Neural cell (in vitro differentiated cells): ENCODE results near the gene GALNT10. TPM values are rescaled to one million over a fixed set of nuclear protein-coding genes. Genes with fewer than 3 reads are reported as not detected.

Experiments used
- H2AFZ ChIP-seq: fragments of 200-600, 300-800 bp; sonication (generic), shearing (Covaris generic); 2 replicates; pipeline ENCODE4 v1.6.0; 2014; ENCODE audit warnings: low read depth, mild to moderate bottlenecking, antibody characterized with exemption, low read length, moderate library complexity
- H3F3A ChIP-seq: fragments of 200-600 bp; shearing (Covaris generic); 2 replicates; pipeline ENCODE4 v1.6.1; 2016; ENCODE audit warnings: mild to moderate bottlenecking, moderate library complexity, mixed read lengths, antibody characterized with exemption, low read length; ENCODE audit not compliant: insufficient read depth, poor library complexity, severe bottlenecking
- H3K27ac ChIP-seq: fragments of 200-600, 300-800 bp; sonication (generic), shearing (Covaris generic); 2 replicates; pipeline ENCODE4 v1.5.1; 2014; ENCODE audit warnings: mild to moderate bottlenecking, low read length, moderate library complexity
- H3K27me3 ChIP-seq: fragments of 300-800, 200-600 bp; sonication (generic), shearing (Covaris generic); 2 replicates; pipeline ENCODE4 v1.6.0; 2014; ENCODE audit warnings: mild to moderate bottlenecking, low read depth, low read length, moderate library complexity; ENCODE audit not compliant: insufficient read depth
- H3K36me3 ChIP-seq: fragments of 300-800, 200-600 bp; sonication (generic), shearing (Covaris generic); 2 replicates; pipeline ENCODE4 v1.5.1; 2014; ENCODE audit warnings: mild to moderate bottlenecking, antibody characterized with exemption, low read length, moderate library complexity; ENCODE audit not compliant: insufficient read depth
- H3K4me2 ChIP-seq: fragments of 300-800, 200-600 bp; sonication (generic), shearing (Covaris generic); 2 replicates; pipeline ENCODE4 v1.6.0; 2014; ENCODE audit warnings: mild to moderate bottlenecking, low read length
- H3K4me3 ChIP-seq: fragments of 300-800, 200-600 bp; sonication (generic), shearing (Covaris generic); 2 replicates; pipeline ENCODE4 v1.5.1; 2014; ENCODE audit warnings: mild to moderate bottlenecking, low read length, moderate library complexity
- H3K79me2 ChIP-seq: fragments of 200-600 bp; shearing (Covaris generic); replicated peaks from 2 replicates; pipeline ENCODE4 v1.6.0; 2014; ENCODE audit warnings: mild to moderate bottlenecking, low read length, moderate library complexity; ENCODE audit not compliant: insufficient read depth
- H3K9ac ChIP-seq: fragments of 300-800, 200-600 bp; sonication (generic), shearing (Covaris generic); 2 replicates; pipeline ENCODE4 v1.6.1; 2016; ENCODE audit warnings: mild to moderate bottlenecking, low read length, mixed read lengths
- H3K9me2 ChIP-seq: fragments of 200-600 bp; shearing (Covaris generic); 2 replicates; pipeline ENCODE4 v1.6.1; 2016; ENCODE audit warnings: mild to moderate bottlenecking, low read length, mixed read lengths; ENCODE audit not compliant: insufficient read depth
- H3K9me3 ChIP-seq: fragments of 200-600, 300-800 bp; sonication (generic), shearing (Covaris generic); 2 replicates; pipeline ENCODE4 v1.6.1; 2016; ENCODE audit warnings: mild to moderate bottlenecking, mixed run types, low read length, moderate library complexity, mixed read lengths
- H4K20me1 ChIP-seq: fragments of 200-600 bp; shearing (Covaris generic); 2 replicates; pipeline ENCODE4 v1.6.1; 2016; ENCODE audit warnings: mild to moderate bottlenecking, mixed run types; ENCODE audit not compliant: insufficient read depth
- CTCF ChIP-seq: fragments of 450-650 bp; IDR thresholded peaks from 2 replicates; pipeline ENCODE4 v1.5.1; 2014; ENCODE audit warnings: antibody characterized with exemption, mild to moderate bottlenecking, moderate library complexity; ENCODE audit not compliant: poor library complexity, severe bottlenecking
- EP300 ChIP-seq: fragments of 450-650 bp; conservative IDR thresholded peaks from 2 replicates; pipeline ENCODE4 v1.6.1; 2014; ENCODE audit warnings: antibody characterized with exemption, mild to moderate bottlenecking, moderate library complexity; ENCODE audit not compliant: poor library complexity, severe bottlenecking
- EZH2 ChIP-seq: fragments of 200-600, 300-800 bp; shearing (Covaris generic), sonication (generic); IDR thresholded peaks from 2 replicates; pipeline ENCODE4 v1.6.1; 2014; ENCODE audit warnings: antibody characterized with exemption, low read length, borderline replicate concordance, mild to moderate bottlenecking; ENCODE audit not compliant: insufficient read depth, poor library complexity, severe bottlenecking
- MXI1 ChIP-seq: fragments of 450-650 bp; conservative IDR thresholded peaks from 2 replicates; pipeline ENCODE4 v1.6.1; 2014; ENCODE audit warnings: antibody characterized with exemption, mild to moderate bottlenecking; ENCODE audit not compliant: poor library complexity, severe bottlenecking
- POLR2AphosphoS5 ChIP-seq: IDR thresholded peaks from 2 replicates; pipeline ENCODE4 v1.6.1; 2012
- RAD21 ChIP-seq: fragments of 450-650 bp; conservative IDR thresholded peaks from 2 replicates; pipeline ENCODE4 v1.6.1; 2014; ENCODE audit warnings: antibody characterized with exemption, mild to moderate bottlenecking, moderate library complexity
- REST ChIP-seq: IDR thresholded peaks from 2 replicates; pipeline ENCODE4 v1.6.1; 2012; ENCODE audit warnings: borderline replicate concordance
- SMC3 ChIP-seq: fragments of 450-650 bp; conservative IDR thresholded peaks from 2 replicates; pipeline ENCODE4 v1.6.1; 2014; ENCODE audit warnings: antibody characterized with exemption, mild to moderate bottlenecking, moderate library complexity; ENCODE audit not compliant: poor library complexity
- TAF1 ChIP-seq: IDR thresholded peaks from 2 replicates; pipeline ENCODE4 v1.6.1; 2012; ENCODE audit warnings: low read depth
- polyA plus RNA-seq: library from polyadenylated mRNA; depleted of rRNA; stranded (reverse); fragments of >200 nt; gene quantifications from 2 replicates; pipeline ENCODE4 v1.2.3, GENCODE V29; 2014

The GALNT10 gene
- polyA plus RNA-seq, 1 donor from 2014 or later = 3.1 TPM

- Histone ChIP-seq H3K9ac (no peak overlapping the region), H3K9me2 (no peaks in the 10 kb centered on the region), H3K27ac (no peak overlapping the region), H4K20me1 (no peaks in the 10 kb centered on the region), H3K9me3 (no peaks in the 10 kb centered on the region), H2AFZ (no peak overlapping the region), H3F3A (no peaks in the 10 kb centered on the region), H3K36me3 (no peaks in the 10 kb centered on the region), H3K79me2 (no peaks in the 10 kb centered on the region), H3K27me3 (no peaks in the 10 kb centered on the region), H3K4me3 (no peak overlapping the region), H3K4me2 (no peak overlapping the region)
- TF ChIP-seq RAD21 (no peak), TAF1 (no peak), SMC3 (no peak), EP300 (no peak), CTCF (no peak), POLR2AphosphoS5 (no peak), MXI1 (no peak), REST (no peak), EZH2 (no peak)
These were observed 107.5 kb downstream of the GALNT10 start for GRCh38 chr5:154298065-154298464.

- H3K9me2 ChIP-seq = no peaks in the 10 kb centered on the region
- H3K9me3 ChIP-seq = no peaks in the 10 kb centered on the region
- TF ChIP-seq MXI1 = no peak
- no peak for TF ChIP-seq REST
- TF ChIP-seq CTCF = no peak
- no peak for TF ChIP-seq EP300
- TF ChIP-seq RAD21 = no peak
- TF ChIP-seq EZH2 = no peak
- TF ChIP-seq TAF1 = no peak
- no peak for TF ChIP-seq SMC3
- TF ChIP-seq POLR2AphosphoS5 = no peak
- H4K20me1 ChIP-seq = no peaks in the 10 kb centered on the region
- no peak overlapping the region for H3K9ac ChIP-seq
- H3K36me3 ChIP-seq = no peaks in the 10 kb centered on the region
- H2AFZ ChIP-seq = no peak overlapping the region
- no peak overlapping the region for H3K4me2 ChIP-seq
- no peak overlapping the region for H3K4me3 ChIP-seq
- no peaks in the 10 kb centered on the region for H3F3A ChIP-seq
- no peaks in the 10 kb centered on the region for H3K79me2 ChIP-seq
- no peaks in the 10 kb centered on the region for H3K27me3 ChIP-seq
- no peak overlapping the region for H3K27ac ChIP-seq
These were observed 109.8 kb downstream of the GALNT10 start for GRCh38 chr5:154300207-154300883.
